SH-SY5Y (cell line): Measurements from ENCODE around the gene MFSD12.

Experiments
- GATA2 ChIP-seq: IDR thresholded peaks from 2 replicates; pipeline ENCODE4 v1.6.1; 2011; ENCODE audit warnings: mild to moderate bottlenecking, low read depth, low read length
- GATA3 ChIP-seq: IDR thresholded peaks from 2 replicates; pipeline ENCODE4 v1.6.1; 2011; ENCODE audit warnings: low read depth, mild to moderate bottlenecking, low read length, moderate library complexity

Gene MFSD12

DNA sequence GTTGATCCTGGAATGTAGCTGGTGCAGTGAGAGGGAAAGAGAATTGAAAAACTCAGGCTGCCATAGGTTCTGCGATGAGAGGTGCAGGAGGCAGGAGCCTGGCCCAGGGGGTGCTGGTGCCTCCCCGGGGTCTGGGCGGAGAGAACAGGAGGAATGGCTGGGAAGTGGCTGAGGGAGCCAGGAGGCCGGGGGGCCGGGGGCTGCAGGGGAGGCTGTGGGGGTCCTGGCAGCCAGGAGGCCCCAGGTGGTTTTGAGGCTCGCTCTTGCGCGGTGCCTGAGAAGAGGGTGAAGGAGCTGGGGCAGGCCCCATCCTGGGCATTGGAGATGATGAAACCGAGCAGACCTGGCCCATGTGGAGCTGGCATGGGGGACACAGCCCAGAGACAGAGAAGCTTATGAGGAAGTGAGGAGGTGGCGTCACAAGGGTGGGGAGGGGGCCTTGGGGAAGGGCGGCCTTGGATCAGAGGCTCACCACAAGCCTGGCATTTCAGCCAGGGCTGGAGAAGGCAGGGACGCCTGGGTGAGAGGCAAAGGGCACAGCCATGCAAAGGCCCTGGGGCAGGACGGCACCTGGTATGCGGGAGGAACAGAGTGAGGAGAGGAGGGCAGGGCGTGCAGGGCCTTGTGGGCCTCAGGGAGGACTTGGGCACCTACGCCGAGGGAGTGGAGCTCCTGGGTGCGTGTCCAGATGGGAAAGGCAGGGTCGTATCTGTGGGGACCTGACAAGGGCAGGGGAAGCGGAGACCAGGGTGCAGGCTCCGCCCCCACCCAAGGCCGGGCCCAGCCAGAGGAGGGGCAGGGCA lies 19.7 kb downstream of the MFSD12 start:
- no peak for TF ChIP-seq GATA2
- TF ChIP-seq GATA3: no peak

DNA sequence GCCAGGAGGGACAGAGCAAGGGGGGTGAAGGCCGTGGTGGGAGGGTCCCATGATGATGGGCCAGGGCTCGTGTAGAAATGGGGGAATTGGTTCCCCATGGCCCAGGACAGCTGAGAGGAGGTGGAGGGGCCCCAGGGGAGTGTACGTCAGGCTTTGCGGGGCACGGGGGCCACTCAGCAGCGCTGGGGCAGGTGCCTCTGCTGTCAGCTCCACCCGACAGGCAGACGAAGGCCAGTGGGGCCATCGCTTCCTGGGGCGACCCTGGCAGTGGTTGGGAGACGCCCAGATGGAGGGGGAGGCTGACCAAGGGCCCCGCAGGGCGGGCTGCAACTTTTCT lies 20.3 kb downstream of the MFSD12 start:
- TF ChIP-seq GATA2: no peak
- TF ChIP-seq GATA3: no peak

- no peak for TF ChIP-seq GATA2
- TF ChIP-seq GATA3: no peak
Measured at GRCh38 chr19:3536429-3537100, 20.8 kb downstream of the MFSD12 start.

DNA sequence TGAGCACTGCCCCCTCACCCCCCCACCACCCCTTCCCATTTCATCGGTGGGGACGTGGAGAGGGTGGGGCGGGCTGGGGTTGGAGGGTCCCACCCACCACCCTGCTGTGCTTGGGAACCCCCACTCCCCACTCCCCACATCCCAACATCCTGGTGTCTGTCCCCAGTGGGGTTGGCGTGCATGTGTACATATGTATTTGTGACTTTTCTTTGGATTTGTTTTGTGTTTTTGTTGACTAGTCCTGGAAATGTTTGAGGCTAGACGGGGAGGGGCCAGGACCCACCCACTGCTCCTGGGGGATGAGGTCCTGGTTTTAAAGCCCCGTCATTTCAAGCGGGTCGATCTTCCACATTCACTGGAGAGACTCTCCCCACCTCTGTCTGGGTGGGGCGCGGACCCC lies 21.4 kb downstream of the MFSD12 start:
- TF ChIP-seq GATA2: no peak
- no peak for TF ChIP-seq GATA3

- TF ChIP-seq GATA3: no peak
- no peak for TF ChIP-seq GATA2
Measured at GRCh38 chr19:3535563-3535965, 21.8 kb downstream of the MFSD12 start.

DNA sequence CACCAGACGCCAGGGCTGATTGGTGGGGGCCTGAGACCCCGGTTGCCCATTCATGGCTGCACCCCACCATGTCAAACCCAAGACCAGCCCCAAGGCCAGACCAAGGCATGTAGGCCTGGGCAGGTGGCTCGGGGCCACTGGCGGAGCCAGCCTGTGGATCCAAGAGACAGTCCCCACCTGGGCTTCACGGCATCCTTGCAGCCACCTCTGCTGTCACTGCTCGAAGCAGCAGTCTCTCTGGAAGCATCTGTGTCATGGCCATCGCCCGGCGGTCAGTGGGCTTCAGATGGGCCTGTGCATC lies 22.2 kb downstream of the MFSD12 start:
- TF ChIP-seq GATA2 (no peak), GATA3 (no peak)

GRCh38 chr19:3534375-3535234 lies 22.8 kb downstream of the MFSD12 start:
- TF ChIP-seq GATA3 (no peak), GATA2 (no peak)

- TF ChIP-seq GATA2 (no peak), GATA3 (no peak)
Measured at GRCh38 chr19:3533563-3534216, 23.7 kb downstream of the MFSD12 start.

- TF ChIP-seq GATA2 (no peak), GATA3 (no peak)
Measured at GRCh38 chr19:3533033-3533432, 24.4 kb downstream of the MFSD12 start.

DNA sequence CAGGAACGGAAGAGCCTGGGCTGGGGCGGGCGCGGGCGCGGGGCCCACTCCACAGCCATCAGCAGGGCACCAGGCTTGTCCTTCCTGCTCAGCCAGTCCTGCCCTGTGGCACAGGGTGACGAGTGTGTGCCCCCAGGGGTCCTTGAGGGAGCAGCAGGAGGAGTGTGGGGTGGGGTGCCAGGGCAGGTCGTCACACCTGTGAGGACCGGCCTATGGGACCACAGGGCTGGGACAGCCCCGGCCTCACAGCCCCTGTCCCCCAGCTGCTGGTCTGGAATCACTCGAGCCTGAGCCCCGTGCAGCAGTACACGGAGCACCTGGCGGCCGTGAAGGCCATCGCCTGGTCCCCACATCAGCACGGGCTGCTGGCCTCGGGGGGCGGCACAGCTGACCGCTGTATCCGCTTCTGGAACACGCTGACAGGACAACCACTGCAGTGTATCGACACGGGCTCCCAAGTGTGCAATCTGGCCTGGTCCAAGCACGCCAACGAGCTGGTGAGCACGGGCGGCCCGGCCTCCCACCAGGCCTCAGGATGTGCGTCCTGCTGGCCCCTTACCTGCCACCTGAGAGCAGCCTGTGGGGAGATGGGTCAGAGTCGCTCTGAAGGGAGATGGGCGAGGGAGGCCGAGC lies 25.1 kb downstream of the MFSD12 start:
- TF ChIP-seq GATA2 (no peak), GATA3 (no peak)

GRCh38 chr19:3531716-3532115 lies 25.7 kb downstream of the MFSD12 start:
- TF ChIP-seq GATA3: no peak
- no peak for TF ChIP-seq GATA2

DNA sequence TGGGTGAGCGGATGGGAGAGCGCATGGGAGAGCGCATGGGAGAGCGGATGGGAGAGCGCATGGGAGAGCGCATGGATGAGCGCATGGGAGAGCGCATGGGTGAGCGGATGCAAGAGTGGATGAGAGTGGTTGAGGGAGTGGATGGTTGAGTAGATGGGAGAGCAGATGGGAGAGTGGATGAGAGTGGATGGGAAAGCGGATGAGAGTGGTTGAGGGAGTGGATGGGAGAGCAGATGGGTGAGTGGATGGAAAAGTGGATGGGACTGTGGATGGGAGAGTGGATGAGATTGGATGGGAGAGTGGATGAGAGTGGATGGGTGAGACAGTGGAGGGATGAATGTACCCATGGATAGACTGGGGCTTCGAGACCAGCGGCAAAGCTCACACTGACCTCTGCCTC lies 27.0 kb downstream of the MFSD12 start:
- no peak for TF ChIP-seq GATA3
- TF ChIP-seq GATA2: no peak

GRCh38 chr19:3528539-3529211 lies 28.7 kb downstream of the MFSD12 start:
- TF ChIP-seq GATA3: no peak
- TF ChIP-seq GATA2: no peak

DNA sequence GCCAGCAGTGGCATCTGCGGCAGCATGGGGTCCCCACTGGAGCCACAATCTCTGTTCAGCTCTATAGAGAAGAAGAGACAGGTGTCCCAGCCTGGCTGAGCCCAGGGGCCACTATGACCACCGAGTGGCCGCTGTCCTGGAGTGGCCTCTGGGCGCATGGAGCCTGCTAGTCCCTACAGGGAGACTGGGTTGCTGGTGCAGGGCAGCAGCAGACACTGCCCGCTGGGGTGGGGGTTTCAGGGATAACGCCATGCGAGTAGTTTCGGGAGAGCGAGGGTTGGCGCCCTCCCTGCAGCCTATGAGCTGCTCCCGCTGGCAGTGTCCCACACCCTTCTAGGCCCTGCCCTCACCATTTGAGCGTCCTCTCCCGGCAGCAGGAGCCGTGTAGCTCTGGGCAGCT lies 29.3 kb downstream of the MFSD12 start:
- no peak for TF ChIP-seq GATA2
